Stimulated activated CD8-positive, alpha-beta memory T cell treated with anti-CD3 and anti-CD28 coated beads, Interleukin-4, amount 100 ng/mL, for 1 hour (primary cell): Measurements from ENCODE around the gene CRB3.
A peak's percentile ranks its signal among the peaks of the same experiment; 100 is the strongest.
"Not testable (repeated sequence)": the region's sequence is repeated elsewhere in the genome, so short reads cannot be mapped to it uniquely, and the experiment has no call there.

Experiments
- DNase-seq, 2 donors: peaks; one replicate each; pipeline ENCODE4 v3.0.0-alpha.2; 2020; ENCODE audit warnings: low read depth in 2 of 2, low spot score in 1 of 2

Gene CRB3

DNA sequence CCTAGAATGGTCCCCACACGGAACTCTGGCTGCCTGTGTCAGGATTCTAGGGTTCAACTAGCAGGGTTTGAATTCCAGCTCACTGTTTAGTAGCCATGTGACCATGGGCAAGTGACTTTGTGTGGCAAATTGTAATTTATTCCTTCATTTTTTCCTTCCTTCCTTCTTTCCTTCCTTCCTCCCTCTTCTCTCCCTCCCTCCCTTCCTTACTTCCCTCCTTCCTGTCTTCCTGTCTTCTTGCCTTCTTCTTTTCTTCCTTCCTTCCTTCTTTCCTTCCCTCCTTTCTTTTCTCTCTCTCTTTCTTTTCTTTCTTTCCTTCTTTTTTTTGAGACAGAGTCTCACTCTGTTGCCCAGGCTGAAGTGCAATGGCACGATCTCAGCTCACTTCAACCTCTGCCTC is 26.1 kb downstream of the CRB3 start:
- no peak for DNase-seq

DNA sequence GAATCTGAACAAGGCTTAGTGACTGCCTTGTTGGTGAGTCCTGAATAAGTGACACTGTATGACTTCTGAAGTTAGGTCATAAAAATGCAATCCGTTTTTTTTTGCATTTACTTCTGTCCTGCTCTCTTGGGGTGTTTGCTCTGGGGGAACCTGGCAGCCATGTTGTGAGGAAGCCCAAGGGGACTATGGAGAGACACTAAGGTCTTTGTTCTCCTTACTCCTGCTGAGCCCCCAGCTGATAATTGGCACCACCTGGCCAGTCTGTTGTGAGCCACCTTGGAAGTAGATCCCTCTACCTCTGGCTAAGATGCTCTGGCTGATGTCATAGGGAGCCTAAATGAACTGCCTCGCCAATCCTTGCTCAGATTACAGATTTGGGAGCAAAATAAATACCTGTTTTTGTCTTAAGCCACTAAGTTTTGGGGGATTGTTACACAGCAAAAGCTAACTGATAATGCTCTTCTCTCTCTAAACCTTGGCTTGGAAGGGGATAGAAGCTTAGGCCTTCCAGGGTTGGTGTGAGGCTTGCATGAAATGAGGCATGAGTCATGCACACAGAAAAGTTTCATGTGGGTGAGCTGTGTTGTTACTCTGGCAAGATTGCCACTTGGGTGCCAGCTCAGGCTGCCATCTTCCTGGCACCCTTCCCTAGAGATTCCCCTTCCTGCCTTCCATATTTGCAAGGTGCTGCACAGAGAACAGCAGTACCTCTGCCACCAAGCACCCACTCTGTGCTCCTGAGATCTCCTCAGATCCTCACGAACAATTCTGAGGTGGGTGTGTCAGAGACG is 27.9 kb downstream of the CRB3 start:
- no peak for DNase-seq

DNA sequence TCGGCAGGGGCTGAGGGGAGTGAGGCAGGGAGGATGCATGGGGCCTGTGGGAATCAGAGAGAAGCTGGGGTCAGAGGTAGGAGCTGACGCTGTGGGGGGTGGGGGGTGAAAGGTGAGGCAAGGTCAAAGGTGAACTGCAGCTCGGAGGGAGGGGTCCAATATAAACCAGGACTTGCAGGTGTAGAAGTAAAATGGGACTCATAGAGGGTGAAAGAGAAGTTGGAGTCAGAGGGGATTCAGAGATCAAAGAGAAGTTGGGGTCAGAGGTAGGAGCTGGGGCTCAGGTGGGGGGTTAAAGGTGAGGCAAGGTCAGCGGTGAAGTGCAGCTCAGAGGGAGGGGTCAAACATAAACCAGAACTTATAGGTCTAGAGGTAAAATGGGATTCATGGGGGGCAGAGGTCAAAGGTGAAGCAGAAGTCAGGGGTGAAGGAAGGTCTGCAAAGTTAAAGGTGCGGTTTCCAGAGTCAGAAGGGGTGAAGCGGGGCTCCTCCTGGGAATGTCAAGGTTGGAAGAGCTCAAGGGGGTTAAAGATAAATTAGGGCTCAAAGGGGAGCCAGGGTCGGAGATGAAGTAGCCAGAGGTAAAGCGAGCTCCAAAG is 30.5 kb downstream of the CRB3 start:
- DNase-seq, result no peak

DNA sequence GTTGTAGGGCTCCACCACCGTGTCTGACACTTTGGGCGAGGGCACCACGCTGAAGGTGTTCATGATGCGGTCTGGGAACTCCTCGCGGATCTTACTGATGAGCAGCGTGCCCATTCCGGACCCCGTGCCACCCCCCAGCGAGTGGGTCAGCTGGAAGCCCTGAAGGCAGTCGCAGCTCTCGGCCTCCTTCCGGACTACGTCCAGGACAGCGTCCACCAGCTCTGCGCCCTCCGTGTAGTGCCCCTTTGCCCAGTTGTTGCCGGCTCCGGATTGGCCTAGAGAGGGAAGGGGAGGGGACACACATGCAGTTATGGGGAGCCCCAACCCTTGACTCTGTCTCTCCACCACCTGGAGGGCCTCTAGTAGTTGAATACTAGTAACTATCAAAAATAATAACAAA is 31.9 kb downstream of the CRB3 start:
- no peak for DNase-seq

DNA sequence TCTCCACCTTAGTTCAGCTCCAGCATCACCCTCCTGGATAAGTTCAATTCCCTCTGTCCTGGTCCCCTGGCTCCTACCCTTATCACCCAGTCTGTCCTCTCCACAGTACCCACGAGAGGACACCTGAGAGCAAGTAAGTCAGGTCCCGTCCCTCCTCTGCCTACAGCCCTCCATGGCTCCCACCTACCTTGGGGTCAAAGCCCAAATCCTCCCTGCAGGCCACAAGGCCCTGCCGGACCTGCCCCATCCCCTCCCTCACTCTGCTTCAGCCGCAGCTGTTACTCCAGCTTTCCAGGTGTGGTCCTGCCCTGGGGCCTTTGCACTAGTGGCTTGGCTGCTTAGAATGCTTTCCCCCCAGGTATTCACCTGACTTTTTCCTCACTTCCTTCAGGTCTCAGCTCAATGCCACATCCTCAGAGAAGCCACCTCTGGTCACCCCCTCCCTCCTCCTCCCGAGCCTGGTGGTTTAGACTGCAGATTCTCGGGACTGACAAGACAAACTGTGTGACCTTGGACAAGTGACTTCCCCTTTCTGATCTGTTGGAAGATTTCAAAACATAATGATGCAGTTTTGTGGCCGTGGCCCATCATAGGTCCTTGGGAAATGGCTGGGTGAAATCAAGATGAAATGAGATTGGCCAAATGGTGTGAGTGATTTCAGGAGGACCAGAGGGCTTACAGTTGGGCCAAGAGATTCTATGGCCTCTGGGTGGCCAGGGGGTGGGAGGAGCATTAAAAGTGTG is 34.4 kb downstream of the CRB3 start:
- DNase-seq, result no peak

DNA sequence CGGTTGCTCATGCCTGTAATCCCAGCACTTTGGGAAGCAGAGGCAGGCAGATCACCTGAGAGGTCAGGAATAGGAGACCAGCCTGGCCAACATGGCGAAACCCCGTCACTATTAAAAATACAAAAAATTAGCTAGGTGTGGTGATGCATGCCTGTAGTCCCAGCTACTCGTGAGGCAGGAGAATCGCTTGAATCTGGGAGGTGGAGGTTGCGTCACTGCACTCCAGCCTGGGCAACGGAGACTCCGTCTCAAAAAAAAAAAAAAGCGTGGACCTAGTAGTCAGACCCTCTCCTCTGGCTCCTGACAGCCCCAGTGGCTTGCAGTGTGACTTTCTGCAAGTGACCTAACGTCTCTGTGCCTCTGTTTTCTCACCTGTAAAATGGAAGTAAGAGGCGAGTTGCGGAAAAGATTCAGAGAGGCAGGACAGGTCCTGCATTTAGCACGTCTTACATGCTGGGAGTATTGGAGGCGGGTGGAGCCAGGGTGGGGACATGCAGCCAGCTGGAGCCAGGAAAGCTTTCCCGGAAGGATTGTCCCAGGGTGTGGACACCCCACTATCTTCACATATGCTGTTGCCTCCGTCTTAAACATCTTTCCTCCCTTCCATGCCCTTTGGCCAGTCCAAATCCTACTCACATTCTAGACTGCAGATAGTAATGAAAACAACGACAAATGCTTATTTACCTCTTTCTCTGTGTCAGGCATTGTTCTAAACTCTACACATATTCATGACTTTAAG is 35.1 kb downstream of the CRB3 start:
- no peak for DNase-seq

DNA sequence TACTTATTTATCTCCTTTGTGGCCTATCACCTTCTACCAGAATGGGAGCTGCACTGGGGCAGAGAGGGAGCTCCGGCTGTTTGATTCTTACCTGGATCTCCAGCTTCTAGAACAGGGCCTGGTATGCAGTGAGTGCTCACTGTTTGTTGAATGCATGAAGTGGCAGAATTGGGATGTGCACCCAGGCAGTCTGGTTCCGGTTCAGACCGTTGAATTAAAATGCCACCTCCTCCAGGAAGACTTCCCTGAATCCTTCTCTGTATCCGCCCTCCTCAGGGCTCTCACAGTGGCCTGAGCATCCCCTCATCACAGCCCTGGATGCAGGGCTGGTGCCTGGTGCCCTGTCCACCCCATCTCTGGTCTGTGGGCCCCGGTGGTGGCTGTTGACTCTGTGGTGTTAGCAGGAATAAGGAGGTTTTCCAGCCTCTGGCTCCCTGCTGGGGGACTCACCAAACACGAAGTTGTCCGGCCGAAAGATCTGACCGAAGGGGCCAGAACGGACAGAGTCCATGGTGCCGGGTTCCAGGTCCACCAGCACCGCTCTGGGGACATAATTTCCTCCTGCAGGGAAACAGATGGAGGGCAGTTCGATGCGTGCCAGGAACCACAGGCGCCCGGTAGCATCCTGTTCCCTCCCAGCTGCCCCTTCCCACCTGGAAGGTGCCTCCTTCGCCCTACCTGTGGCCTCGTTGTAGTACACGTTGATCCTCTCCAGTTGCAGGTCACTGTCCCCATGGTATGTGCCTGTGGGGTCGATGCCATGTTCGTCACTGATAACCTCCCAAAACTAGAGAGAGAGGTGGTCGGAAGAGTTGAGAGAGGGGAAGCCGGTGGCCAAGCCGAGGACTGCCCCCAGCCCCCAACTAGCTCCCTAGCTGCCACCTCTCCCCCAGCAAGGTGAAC is 37.0 kb downstream of the CRB3 start:
- no peak for DNase-seq

DNA sequence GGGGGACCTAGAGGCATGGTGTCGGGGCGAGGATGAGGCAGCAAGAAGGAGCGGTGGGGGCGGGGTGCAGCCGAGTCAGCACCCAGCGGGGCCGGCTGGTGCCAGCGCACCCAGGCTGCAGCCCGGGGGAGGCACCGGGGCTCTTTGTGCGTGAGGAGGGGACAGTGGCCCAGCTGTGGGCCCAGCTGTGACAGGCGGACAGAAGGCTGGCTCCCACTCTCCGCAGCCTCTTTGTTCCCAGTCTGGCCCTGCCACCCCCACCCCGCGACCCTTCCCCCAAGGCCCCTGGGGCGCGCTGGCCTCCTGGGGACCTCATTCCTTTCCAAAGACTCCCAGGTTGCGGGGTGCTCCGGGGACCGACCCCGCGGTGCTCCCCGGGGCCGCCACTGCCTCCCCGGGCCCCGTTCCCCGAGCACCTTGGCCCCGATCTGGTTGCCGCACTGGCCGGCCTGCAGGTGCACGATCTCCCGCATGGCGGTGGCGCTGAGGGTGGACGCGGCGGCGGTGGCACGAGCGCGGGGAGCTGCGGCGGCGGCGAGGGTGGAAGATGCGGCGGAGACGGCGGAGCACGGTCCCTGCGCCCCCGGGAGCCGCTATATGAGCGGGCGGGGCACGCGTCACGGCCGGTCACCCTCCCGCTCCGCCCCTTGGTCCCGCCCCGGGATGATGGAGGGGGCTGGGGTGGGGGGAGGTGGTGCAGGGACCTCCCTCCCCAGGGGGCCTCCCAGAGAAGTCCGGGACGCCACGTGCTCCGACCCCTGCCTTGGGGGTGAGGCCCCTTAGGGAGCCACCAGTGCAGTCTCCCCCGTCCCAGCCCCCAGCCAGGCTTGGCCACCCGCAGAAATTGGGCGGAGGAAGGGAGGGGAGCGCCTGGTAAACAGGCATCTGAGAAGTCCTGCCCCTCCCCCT is 37.9 kb downstream of the CRB3 start, which contains the start of gene TUBB4A:
TSS of gene TUBB4A (minus strand) at position 570 of the 909 bp plus-strand sequence. CDS start at position 473, 97 bp downstream.
- no peak for DNase-seq

DNA sequence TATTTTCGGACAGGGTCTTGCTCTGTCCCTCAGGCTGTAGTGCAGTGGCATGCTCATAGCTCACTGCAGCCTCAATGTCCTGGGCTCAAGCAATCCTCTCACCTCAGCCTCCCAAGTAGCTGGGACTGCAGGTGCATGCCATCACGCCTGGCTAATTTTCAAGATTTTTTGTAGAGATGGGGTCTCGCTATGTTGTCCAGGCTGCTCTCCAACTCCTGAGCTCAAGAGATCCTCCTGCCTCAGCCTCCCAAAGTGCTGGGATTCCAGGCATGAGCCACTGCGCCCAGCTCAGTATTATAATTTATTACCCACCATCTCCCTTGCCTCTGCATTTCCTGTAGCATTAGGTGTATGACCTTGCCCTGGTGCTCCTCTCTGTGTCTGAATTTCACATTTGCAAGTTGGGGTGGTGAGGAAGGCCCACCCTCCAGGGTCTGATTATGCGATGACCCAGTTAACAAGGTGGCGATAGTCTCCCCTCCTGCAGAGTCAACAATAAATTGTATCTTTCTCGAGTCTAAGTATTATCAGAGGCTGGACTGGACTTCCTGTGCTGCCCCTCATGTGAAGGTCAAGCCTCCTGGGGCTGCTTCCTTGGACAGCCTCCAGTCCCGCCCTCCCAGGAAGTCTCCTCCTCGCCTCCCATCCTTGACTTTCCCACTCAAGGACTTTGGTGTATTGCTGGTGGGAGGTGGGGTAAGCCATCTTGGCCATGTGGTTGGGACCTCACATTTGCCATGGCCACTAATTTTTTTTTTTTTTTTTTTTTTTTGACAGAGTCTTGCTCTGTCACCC is 39.5 kb downstream of the CRB3 start:
- no peak for DNase-seq

DNA sequence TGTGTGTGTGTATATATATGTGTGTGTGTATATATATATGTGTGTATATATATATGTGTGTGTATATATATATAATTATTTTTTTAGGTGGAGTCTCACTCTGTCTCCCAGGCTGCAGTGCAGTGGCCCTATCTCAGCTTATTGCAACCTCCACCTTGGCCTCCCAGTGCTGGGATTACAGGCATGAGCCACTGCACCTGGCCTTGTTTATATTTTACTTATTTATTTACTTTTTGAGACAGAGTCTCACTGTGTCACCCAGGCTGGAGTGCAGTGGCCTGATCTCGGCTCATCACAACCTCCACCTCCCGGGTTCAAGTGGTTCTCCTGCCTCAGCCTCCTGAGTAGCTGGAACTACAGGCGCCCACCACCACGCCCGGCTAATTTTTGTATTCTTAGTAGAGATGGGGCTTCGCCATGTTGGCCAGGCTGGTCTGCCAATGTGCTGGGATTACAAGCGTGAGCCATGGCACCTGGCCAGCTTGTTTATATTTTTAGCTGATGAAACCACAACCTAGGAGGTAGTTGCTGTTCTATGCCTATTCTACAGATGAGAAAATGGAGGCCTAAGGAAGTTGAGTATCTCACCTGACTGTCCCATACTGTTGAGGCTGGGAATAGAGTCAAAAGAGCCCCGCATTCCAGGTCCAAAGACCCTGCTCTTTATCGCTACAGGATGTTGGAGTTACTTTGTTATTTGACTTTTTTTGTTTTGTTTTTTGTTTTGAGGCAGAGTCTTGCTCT is 44.1 kb downstream of the CRB3 start:
- DNase-seq, result not testable (repeated sequence)

DNA sequence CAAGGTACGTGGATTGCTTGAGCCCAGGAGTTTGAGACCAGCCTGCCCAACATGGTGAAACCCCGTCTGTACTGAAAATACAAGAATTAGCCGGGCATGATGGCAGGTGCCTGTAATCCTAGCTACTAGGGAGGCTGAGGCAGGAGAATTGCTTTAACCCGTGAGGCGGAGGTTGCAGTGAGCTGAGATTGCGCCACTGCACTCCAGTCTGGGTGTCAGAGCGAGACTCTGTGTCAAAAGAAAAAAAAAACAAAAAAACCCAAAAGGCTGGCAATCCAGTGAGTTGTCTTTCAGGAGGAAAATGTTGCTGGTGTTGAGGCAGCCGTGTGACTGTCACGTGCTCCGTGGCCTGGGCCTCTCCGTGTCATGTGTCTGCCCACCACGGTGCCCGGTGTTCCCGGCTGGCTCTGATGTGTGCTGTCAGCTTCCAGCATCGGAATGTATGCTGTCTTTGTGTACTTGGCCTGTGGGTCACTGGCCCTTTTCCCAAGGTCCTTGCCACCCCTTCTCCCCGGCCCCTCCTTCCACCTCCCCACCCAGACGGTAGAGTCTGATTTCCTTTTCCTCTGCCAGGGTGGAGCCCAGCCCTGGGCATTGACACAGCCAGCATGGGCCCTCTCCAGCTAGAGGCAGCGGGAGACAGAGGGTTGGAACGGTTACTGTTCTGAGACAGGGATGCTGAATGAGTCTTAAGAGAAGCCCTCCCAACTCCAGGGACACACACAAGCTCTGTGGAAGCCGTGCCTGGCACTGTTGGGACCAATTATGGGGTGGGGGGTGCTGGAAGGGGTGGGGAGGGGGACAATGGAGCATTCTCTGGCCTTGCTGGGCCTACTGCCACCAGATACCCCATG is 45.3 kb downstream of the CRB3 start:
- no peak for DNase-seq

DNA sequence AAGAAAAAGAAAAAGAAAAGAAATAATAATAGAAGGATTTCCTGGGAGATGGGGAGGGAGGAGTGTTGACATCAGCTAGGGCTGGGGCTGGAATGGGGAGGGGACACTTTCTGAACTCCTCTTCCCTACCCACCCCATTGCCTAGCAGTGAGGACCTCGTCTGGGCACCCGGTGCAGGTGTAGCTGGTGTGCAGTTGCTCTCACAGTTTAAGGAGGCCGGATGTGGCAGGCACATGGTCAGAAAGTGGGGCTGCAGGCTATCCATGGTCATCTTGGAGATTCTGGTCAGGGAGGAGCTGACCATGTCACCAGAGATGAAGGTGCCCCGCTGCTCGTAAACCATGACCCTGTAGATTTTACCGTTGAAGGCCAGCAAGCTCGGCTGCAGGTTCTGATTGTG is 46.5 kb downstream of the CRB3 start:
- DNase-seq, result no peak

DNA sequence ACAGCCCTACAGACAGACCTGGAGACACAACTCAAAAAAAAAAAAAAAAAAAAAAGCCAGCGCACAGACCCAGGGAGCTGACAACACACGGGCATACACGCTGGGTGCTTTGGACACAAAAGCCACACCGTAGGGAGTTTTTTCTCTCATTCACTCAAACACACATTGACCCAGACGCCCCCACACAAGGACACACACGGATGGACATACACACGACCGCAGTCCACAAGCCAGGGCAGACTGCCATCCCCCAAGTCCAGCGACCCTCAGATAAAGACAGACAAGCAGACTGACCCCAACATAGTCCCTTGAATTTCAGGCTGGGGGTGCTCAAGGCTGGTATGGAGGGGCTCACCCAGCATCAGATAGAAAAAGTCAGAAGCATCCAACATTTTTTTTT is 50.0 kb downstream of the CRB3 start:
- DNase-seq, result no peak

DNA sequence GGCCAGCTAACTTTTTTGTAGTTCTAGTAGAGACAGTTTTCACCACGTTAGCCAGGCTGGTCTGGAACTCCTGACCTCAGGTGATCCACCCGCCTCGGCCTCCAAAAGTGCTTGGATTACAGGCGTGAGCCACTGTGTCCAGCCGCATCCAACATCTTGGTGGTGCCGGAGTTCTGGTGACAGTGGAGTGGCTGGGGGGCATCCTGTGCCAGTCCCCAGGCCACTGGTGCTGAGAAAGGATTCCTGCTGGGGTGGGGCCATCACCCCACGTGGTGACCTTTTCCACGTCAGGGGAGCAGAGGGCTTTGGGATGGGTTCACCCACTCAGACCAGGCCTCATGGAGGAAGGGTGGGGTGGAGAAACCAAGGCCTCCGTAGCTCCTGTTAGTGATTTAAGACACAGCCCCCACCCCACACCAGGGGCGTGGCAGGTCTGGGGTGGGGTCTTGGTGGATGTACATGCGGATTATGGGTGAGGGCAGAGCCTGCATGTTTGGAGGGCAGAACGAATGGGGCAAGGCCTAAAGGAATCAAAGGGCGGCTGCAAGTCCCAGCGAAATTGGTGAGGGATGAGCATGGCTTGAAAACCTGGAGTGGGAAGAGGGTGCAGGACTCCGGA is 51.0 kb downstream of the CRB3 start:
- no peak for DNase-seq

DNA sequence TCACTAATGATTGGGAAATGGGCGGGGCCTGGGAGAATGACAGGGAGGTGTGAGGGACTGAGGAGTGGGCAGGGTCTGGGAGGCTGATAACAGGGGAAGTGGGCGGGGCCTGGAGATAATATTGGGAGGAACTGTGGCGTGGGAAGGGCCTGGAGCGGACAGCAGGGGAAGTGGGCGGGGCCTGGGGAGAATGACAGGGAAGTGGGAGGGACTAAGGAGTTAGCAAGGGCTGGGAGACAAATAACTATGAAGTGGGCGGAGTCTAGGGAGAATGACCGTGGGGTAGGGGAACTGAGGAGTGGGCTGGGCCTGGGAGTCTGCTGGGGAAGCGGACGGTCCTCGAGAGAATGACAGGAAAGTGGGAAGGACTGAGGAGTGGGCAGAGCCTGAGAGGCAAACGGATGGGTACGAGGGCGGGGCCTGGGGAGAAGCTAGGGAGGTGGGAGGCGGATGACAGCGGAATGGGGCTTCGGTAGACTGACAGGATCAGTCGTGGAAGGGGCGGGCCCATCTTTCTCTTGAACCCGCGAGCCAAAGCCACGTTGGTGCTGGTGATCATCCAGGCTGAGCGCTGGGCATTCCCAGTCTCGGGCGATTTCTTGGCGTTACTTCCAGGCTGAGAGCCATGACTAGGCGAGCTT is 52.1 kb downstream of the CRB3 start:
- DNase-seq, result peak in 1 of 2 donors; percentile 45
